Karpas-422 (cell line): ENCODE measurements around the gene ZNF680. TPM values are rescaled to one million over a fixed set of nuclear protein-coding genes. Genes with fewer than 3 reads are reported as not detected.
"Not testable (repeated sequence)": the region's sequence is repeated elsewhere in the genome, so short reads cannot be mapped to it uniquely, and the experiment has no call there.

ENCODE experiments used
- DNase-seq: peaks from one replicate; pipeline ENCODE4 v3.0.0-alpha.2; 2015
- H2AFZ ChIP-seq: fragments of 200-600 bp; sonication (generic); 2 replicates; pipeline ENCODE4 v1.6.1; 2014; ENCODE audit warnings: antibody characterized with exemption, low read length, mixed read lengths
- H3K27ac ChIP-seq: fragments of 200-600 bp; sonication (generic); 2 replicates; pipeline ENCODE4 v1.5.1; 2014; ENCODE audit warnings: mild to moderate bottlenecking, low read length, moderate library complexity
- H3K27me3 ChIP-seq: fragments of 200-600 bp; sonication (generic); 2 replicates; pipeline ENCODE4 v1.6.1; 2014; ENCODE audit warnings: low read length, mixed read lengths
- H3K36me3 ChIP-seq: fragments of 200-600 bp; sonication (generic); 2 replicates; pipeline ENCODE4 v1.6.1; 2014; ENCODE audit warnings: low read length, mixed read lengths; ENCODE audit not compliant: insufficient read depth
- H3K4me1 ChIP-seq: fragments of 200-600 bp; sonication (generic); 2 replicates; pipeline ENCODE4 v1.6.1; 2014; ENCODE audit warnings: mild to moderate bottlenecking, low read length, mixed read lengths
- H3K4me2 ChIP-seq: fragments of 200-600 bp; sonication (generic); 2 replicates; pipeline ENCODE4 v1.6.1; 2014; ENCODE audit warnings: low read length, low read depth, mild to moderate bottlenecking; ENCODE audit not compliant: poor library complexity, severe bottlenecking
- H3K4me3 ChIP-seq: fragments of 200-600 bp; sonication (generic); 2 replicates; pipeline ENCODE4 v1.5.1; 2014; ENCODE audit warnings: mild to moderate bottlenecking, antibody characterized with exemption, low read length, mixed read lengths
- H3K79me2 ChIP-seq: fragments of 200-600 bp; sonication (generic); 2 replicates; pipeline ENCODE4 v1.6.1; 2014; ENCODE audit warnings: mild to moderate bottlenecking, low read length, mixed read lengths
- H3K9ac ChIP-seq: fragments of 200-600 bp; sonication (generic); 2 replicates; pipeline ENCODE4 v1.6.0; 2014; ENCODE audit warnings: low read length
- H3K9me2 ChIP-seq: fragments of 200-600 bp; sonication (generic), shearing (Covaris generic); replicated peaks from 2 replicates; pipeline ENCODE4 v1.6.0; 2014; ENCODE audit warnings: mild to moderate bottlenecking, low read length, moderate library complexity; ENCODE audit not compliant: insufficient read depth
- H3K9me3 ChIP-seq: fragments of 300-700, 200-600 bp; sonication (generic); 2 replicates; pipeline ENCODE4 v1.6.1; 2014; ENCODE audit warnings: low read length, mixed read lengths
- H4K20me1 ChIP-seq: fragments of 200-600 bp; sonication (generic); 2 replicates; pipeline ENCODE4 v1.6.1; 2014; ENCODE audit warnings: mild to moderate bottlenecking, antibody characterized with exemption, low read length, low read depth; ENCODE audit not compliant: insufficient read depth
- total RNA-seq: library from RNA; depleted of rRNA; stranded (reverse); fragments of >200 nt; shearing (Covaris generic); gene quantifications from 2 replicates; pipeline ENCODE4 v1.2.3, GENCODE V29; 2014; ENCODE audit warnings: low replicate concordance

Gene ZNF680
- total RNA-seq, 1 experiment from 2014 or later: 73.6 TPM

DNA sequence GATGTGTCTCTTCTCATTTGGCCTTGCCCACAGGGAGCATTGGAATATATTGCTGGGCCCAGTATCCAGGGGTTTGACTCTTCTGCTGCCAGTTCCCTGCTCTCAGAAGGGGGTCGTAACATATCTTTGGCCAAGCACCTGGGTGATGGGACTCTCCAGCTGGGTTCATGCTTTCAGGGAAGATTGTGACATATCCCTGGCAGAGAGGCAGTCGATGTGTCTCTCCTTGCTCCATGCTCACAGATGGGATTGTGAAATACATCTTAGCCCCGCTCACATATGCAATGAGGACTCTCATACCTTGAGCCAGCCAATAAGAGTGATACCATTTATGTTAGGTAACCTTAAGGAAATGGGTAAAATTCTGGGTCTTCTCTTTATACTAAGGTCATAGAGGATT is 39.2 kb upstream of the ZNF680 start:
- Histone ChIP-seq H3K4me2 (no peak overlapping the region), H3K4me1 (no peaks in the 10 kb centered on the region), H3K79me2 (no peaks in the 10 kb centered on the region), H4K20me1 (no peaks in the 10 kb centered on the region), H3K4me3 (no peak overlapping the region), H3K9me3 (no peaks in the 10 kb centered on the region), H3K36me3 (no peaks in the 10 kb centered on the region), H3K27me3 (no peaks in the 10 kb centered on the region), H2AFZ (no peak overlapping the region), H3K9ac (no peak overlapping the region), H3K27ac (no peak overlapping the region), H3K9me2 (no peaks in the 10 kb centered on the region)
- no peak for DNase-seq

DNA sequence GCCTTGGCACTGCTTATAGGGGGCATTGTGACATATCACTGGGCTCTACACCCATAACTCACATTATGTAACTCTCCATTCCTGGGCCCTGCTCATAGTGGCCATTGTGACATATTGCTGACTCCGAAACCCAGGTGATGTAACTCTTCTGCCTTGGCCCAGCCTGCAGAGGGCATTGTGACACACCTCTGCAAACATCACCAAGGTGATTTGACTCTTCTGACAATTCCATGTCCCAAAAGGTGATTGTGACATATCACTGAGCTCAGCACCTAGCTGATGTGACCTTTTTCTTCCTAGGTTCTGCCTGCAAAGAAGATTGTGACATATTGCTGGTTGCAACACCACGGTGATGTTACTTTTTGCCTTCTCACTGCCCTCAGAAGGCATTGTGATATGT is 36.5 kb upstream of the ZNF680 start:
- H3K9me2 ChIP-seq: no peaks in the 10 kb centered on the region
- H3K79me2 ChIP-seq: no peaks in the 10 kb centered on the region
- no peak for DNase-seq
- H3K4me3 ChIP-seq: no peak overlapping the region
- no peaks in the 10 kb centered on the region for H4K20me1 ChIP-seq
- H2AFZ ChIP-seq: no peak overlapping the region
- H3K36me3 ChIP-seq: no peaks in the 10 kb centered on the region
- no peak overlapping the region for H3K27ac ChIP-seq
- H3K9me3 ChIP-seq: no peaks in the 10 kb centered on the region
- no peaks in the 10 kb centered on the region for H3K4me1 ChIP-seq
- H3K9ac ChIP-seq: no peak overlapping the region
- H3K4me2 ChIP-seq: no peak overlapping the region
- no peaks in the 10 kb centered on the region for H3K27me3 ChIP-seq

DNA sequence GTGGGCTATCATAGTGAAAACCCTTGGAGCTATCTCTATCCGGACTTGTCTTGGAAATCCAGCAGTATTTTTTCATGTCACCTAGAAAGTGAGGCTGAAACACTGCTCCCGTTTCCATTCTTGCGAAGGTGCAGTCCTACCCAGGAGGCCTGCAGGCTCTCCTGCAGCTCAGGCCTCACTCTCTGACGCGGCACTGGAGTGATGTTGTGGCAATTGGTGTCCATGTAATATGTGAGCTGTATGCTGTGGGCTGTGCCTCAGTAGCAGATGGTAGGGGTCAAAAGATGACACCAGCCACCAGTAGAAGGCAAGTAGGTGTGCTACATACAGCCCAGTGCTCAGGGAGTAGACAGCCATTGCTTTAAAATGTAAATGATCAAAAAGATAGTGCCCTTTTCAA is 28.1 kb upstream of the ZNF680 start:
- Histone ChIP-seq H3K9ac (no peak overlapping the region), H3K27ac (no peak overlapping the region), H4K20me1 (no peaks in the 10 kb centered on the region), H2AFZ (no peak overlapping the region), H3K4me2 (no peak overlapping the region), H3K4me1 (no peaks in the 10 kb centered on the region), H3K27me3 (no peaks in the 10 kb centered on the region), H3K4me3 (no peak overlapping the region), H3K9me3 (no peaks in the 10 kb centered on the region), H3K79me2 (no peaks in the 10 kb centered on the region), H3K9me2 (no peaks in the 10 kb centered on the region), H3K36me3 (no peaks in the 10 kb centered on the region)
- no peak for DNase-seq

DNA sequence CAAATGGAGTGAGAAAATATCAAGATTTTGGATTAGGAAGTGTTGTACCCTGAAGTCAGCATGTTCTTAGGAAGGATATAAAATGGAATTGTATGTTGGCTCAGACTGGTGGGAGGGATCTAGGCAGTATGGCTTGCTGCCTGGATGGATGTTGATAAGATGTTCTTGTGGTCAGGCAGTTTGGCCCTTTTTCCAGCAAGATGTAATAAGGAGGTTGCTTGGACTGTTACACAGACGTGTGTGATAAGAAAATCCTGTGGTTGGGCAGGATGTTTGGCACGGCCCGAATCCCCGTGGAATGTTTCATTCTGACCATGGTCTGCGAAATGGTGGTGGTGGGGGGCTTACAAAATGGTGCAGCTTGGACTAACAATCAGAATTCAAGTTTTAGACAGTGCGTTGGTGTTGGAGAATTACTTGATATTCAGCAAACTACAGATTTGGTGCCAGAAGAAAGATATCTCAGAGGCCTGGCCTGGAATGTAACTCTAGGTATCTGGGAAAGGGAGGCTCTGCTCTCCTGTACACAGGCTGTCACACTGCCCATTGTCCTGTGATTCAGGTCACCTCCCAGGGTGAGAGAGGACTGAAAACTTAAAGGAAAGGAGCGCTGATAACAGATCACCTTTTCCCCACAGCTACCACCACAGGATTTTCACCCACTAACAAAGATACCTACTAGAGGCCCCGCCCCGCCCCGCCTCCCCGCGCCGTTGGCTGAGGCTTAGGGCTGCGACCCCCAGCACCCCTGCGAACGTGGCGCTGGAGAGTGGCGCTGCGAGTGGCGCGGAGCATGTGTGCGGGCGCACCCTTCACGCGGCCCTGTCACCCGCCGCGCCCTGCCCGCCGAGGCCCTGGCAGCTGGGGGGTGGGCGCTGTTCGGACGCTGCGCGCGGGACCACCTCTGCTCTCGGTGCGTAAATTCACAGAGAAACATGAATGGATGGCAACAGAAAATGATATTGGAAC is 19.3 kb upstream of the ZNF680 start:
- Histone ChIP-seq H4K20me1 (no peaks in the 10 kb centered on the region), H3K27me3 (no peaks in the 10 kb centered on the region), H2AFZ (no peak overlapping the region), H3K4me1 (no peaks in the 10 kb centered on the region), H3K9me2 (no peaks in the 10 kb centered on the region), H3K9me3 (no peaks in the 10 kb centered on the region), H3K4me3 (no peak overlapping the region), H3K79me2 (no peaks in the 10 kb centered on the region), H3K4me2 (no peak overlapping the region), H3K9ac (no peak overlapping the region), H3K27ac (no peak overlapping the region), H3K36me3 (no peaks in the 10 kb centered on the region)
- DNase-seq: no peak

DNA sequence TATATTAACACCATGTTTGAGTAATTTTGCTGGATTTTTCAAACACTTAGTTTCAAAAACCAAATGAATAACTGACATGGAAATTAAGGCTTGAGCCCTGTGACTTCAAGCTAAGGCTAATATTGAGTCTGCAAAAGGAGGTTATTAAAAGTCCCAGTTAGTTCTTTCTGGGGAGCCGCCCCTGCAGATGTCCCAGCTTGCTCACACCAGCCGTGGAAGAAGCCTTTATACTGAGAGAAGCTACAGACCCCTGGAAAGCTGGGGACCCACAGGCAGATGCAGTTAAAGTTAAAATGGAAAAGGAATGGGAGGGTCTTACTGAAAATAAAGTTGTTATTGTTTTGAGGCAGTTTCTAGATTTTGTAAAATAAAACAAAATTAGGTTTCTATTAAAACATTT is 18.5 kb upstream of the ZNF680 start:
- DNase-seq: no peak
- Histone ChIP-seq H3K4me3 (no peak overlapping the region), H3K27ac (no peak overlapping the region), H3K9me2 (no peaks in the 10 kb centered on the region), H3K4me1 (no peaks in the 10 kb centered on the region), H3K9me3 (no peaks in the 10 kb centered on the region), H3K79me2 (no peaks in the 10 kb centered on the region), H2AFZ (no peak overlapping the region), H3K36me3 (no peaks in the 10 kb centered on the region), H3K9ac (no peak overlapping the region), H3K27me3 (no peaks in the 10 kb centered on the region), H4K20me1 (no peaks in the 10 kb centered on the region), H3K4me2 (no peak overlapping the region)

DNA sequence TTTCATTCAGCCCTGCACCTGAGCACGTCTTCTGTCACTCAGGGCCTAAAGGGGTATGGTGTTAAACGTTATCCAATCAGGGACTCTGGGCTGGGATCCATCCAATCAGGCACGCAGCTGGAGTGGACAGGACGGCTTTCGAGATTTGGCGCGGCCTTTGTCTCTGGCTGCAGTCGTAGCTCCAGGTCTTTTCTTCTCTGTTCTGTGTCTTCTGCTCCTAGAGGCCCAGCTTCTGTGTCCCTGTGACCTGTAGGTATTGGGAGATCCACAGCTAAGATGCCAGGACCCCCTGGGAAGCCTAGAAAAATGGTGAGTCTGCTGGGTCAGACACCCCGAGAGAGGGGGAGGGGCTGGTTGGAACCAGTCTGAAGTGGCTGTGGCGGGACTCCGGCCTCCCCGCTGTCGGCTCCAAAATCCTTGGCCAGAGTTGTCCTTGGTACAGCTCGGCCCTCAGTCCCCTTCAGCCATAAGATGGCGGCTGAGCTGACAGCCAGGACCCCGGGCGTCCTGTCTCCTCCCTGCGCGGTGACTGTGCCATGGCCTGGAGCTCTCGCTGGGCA is 11.7 kb upstream of the ZNF680 start:
- Histone ChIP-seq H3K4me1 (no peaks in the 10 kb centered on the region), H3K4me3 (no peak overlapping the region), H3K9me2 (no peaks in the 10 kb centered on the region), H3K4me2 (no peak overlapping the region), H3K36me3 (no peaks in the 10 kb centered on the region), H3K27ac (no peak overlapping the region), H3K9me3 (no peaks in the 10 kb centered on the region), H4K20me1 (no peaks in the 10 kb centered on the region), H3K9ac (no peak overlapping the region), H2AFZ (no peak overlapping the region), H3K27me3 (no peaks in the 10 kb centered on the region), H3K79me2 (no peaks in the 10 kb centered on the region)
- no peak for DNase-seq

DNA sequence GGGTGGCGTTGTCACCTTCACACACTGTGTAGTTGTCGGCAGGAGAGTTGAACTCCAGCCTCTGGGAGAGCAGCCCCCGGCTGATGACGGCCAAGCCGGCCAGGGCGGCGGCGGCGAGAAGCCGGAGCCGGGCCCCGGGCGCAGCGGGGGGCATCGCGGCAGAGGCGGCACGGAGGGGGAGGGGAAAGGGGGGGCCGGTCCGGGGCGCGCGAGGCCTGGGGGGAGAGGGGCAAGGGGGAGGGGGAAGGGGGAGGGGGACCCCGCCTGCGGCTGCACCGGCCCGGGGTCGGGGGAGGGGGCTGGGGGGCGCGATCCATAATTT is 7.4 kb upstream of the ZNF680 start:
- not testable (repeated sequence) for H4K20me1 ChIP-seq, H3K27ac ChIP-seq, H3K79me2 ChIP-seq, H3K4me3 ChIP-seq, DNase-seq, H3K4me2 ChIP-seq, H3K9me2 ChIP-seq, H2AFZ ChIP-seq, H3K9me3 ChIP-seq, H3K9ac ChIP-seq, H3K27me3 ChIP-seq, H3K4me1 ChIP-seq, H3K36me3 ChIP-seq

DNA sequence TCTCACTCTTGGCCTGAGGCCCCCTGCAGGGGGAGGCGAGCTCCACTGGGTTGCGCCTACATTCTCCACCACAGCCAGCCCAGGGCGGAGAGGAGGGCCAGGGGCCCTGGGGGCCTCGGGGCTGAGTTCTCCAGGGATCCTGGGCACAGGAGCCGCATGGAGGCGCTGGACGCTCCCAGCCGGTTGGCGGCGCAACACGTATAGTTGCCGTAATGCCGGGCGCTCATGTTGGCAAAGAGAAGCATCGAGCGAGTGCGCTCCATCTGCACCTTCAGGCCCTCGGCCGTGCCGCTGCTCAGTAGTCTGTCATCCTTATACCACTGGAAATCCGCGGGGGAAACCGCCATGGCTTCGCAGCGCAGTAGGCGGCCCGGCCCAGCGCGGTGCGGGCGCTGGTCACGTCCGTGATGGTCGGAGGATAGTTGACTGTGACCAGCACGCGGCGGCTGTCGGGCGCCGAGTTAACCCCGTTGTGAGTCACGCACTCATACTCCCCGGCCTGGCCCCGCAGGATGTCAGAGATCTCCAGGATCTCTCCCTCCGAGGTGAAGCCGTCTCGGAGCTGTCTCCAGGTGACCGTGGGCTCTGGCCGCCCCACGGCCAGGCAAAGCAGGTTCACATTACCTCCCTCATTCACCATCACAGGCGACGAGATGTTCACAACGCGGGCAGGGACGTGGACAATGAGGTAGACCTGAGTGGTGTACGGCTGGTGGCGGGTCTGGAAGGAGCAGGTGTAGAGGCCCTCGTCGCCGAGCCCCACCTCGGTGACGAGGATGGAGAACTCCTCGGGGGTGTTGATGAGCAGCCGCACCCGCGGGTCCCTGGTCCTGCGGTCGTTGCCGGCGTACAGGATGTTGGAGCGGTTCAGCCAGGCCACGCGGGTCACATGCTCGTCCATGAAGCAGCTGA is 6.8 kb upstream of the ZNF680 start:
- H3K4me2 ChIP-seq, H3K36me3 ChIP-seq, H3K9me3 ChIP-seq, H3K27ac ChIP-seq, H3K9ac ChIP-seq, H3K79me2 ChIP-seq, H2AFZ ChIP-seq, H3K27me3 ChIP-seq, DNase-seq, H3K4me3 ChIP-seq, H3K4me1 ChIP-seq, H3K9me2 ChIP-seq, H4K20me1 ChIP-seq: not testable (repeated sequence)
